Trophoblast cell (in vitro differentiated cells and primary cell): ENCODE results near the gene RBM39.
"Not testable (repeated sequence)": the region's sequence is repeated elsewhere in the genome, so short reads cannot be mapped to it uniquely, and the experiment has no call there.

Experiments used
- DNase-seq, 2 donors: peaks; one replicate each; pipeline ENCODE4 v3.0.0-alpha.2; 2016
- H2AFZ ChIP-seq: 2 replicates; pipeline ENCODE4 v1.6.1; 2013; ENCODE audit warnings: low read length, moderate library complexity, mild to moderate bottlenecking; ENCODE audit not compliant: insufficient read depth, poor library complexity
- H2AK5ac ChIP-seq: 2 replicates; pipeline ENCODE4 v1.6.1; 2013; ENCODE audit warnings: mild to moderate bottlenecking, low read length
- H2BK120ac ChIP-seq: 2 replicates; pipeline ENCODE4 v1.6.1; 2013; ENCODE audit warnings: low read length, mild to moderate bottlenecking, moderate library complexity; ENCODE audit not compliant: insufficient read depth, poor library complexity
- H2BK12ac ChIP-seq: 2 replicates; pipeline ENCODE4 v1.6.1; 2013; ENCODE audit warnings: mild to moderate bottlenecking, low read length, moderate library complexity
- H2BK5ac ChIP-seq: 2 replicates; pipeline ENCODE4 v1.6.1; 2013; ENCODE audit warnings: low read length, low read depth, moderate library complexity, mild to moderate bottlenecking; ENCODE audit not compliant: poor library complexity
- H3K14ac ChIP-seq: 2 replicates; pipeline ENCODE4 v1.6.1; 2013; ENCODE audit warnings: mild to moderate bottlenecking, low read length
- H3K18ac ChIP-seq: 2 replicates; pipeline ENCODE4 v1.6.1; 2013; ENCODE audit warnings: mild to moderate bottlenecking, low read length
- H3K23ac ChIP-seq: 2 replicates; pipeline ENCODE4 v1.6.1; 2013; ENCODE audit warnings: low read length
- H3K27ac ChIP-seq: 2 replicates; pipeline ENCODE4 v1.5.1; 2013; ENCODE audit warnings: low read depth, mild to moderate bottlenecking, inconsistent platforms, low read length, moderate library complexity
- H3K27me3 ChIP-seq: 2 replicates; pipeline ENCODE4 v1.6.1; 2013; ENCODE audit warnings: inconsistent platforms, mild to moderate bottlenecking, low read length, moderate library complexity; ENCODE audit not compliant: insufficient read depth
- H3K36me3 ChIP-seq, 2 experiments: 1 replicate in 1 of 2; 2 replicates in 1 of 2; pipeline ENCODE4 v1.6.1; 2013; ENCODE audit warnings: low read length in 2 of 2, mild to moderate bottlenecking in 2 of 2, moderate library complexity in 1 of 2; ENCODE audit not compliant: insufficient read depth in 2 of 2, control insufficient read depth in 1 of 2
- H3K4ac ChIP-seq: 2 replicates; pipeline ENCODE4 v1.6.1; 2013; ENCODE audit warnings: low read depth, mild to moderate bottlenecking, low read length, moderate library complexity
- H3K4me1 ChIP-seq, 2 experiments: 1 replicate in 1 of 2; 2 replicates in 1 of 2; pipeline ENCODE4 v1.6.1; 2013; ENCODE audit warnings: low read length in 2 of 2, mild to moderate bottlenecking in 2 of 2, moderate library complexity in 1 of 2; ENCODE audit not compliant: insufficient read depth in 2 of 2, control insufficient read depth in 1 of 2
- H3K4me2 ChIP-seq: 2 replicates; pipeline ENCODE4 v1.6.1; 2013; ENCODE audit warnings: inconsistent platforms, mild to moderate bottlenecking, low read length, moderate library complexity
- H3K4me3 ChIP-seq: 2 replicates; pipeline ENCODE4 v1.5.1; 2013; ENCODE audit warnings: mild to moderate bottlenecking, low read depth, low read length, inconsistent platforms
- H3K79me1 ChIP-seq: one replicate; pipeline ENCODE4 v1.6.1; 2013; ENCODE audit warnings: low read length
- H3K79me2 ChIP-seq: 2 replicates; pipeline ENCODE4 v1.6.1; 2013; ENCODE audit warnings: low read length, mild to moderate bottlenecking; ENCODE audit not compliant: control insufficient read depth, insufficient read depth, poor library complexity
- H3K9ac ChIP-seq: 2 replicates; pipeline ENCODE4 v1.6.1; 2013; ENCODE audit warnings: mild to moderate bottlenecking, low read length
- H3K9me3 ChIP-seq: 2 replicates; pipeline ENCODE4 v1.6.1; 2013; ENCODE audit warnings: low read depth, mild to moderate bottlenecking, control low read depth, inconsistent platforms, low read length; ENCODE audit not compliant: insufficient read depth
- H4K12ac ChIP-seq: 2 replicates; pipeline ENCODE4 v1.6.1; 2013; ENCODE audit warnings: low read depth, mild to moderate bottlenecking, low read length, moderate library complexity
- H4K8ac ChIP-seq: 2 replicates; pipeline ENCODE4 v1.6.1; 2013; ENCODE audit warnings: low read depth, mild to moderate bottlenecking, low read length, moderate library complexity
- H4K91ac ChIP-seq: one replicate; pipeline ENCODE4 v1.6.1; 2013; ENCODE audit warnings: low read depth, mild to moderate bottlenecking, low read length, moderate library complexity
- WGBS: extraction: QIAGEN DNeasy Blood & Tissue Kit; methylation state at CpG from one replicate; pipeline ENCODE4 v1.1.7; 2013; ENCODE audit warnings: missing lambda C conversion rate; ENCODE audit not compliant: insufficient read length, insufficient coverage; ENCODE audit errors: extremely low coverage; 5-methylcytosine and 5-hydroxymethylcytosine counted together

Gene RBM39

DNA sequence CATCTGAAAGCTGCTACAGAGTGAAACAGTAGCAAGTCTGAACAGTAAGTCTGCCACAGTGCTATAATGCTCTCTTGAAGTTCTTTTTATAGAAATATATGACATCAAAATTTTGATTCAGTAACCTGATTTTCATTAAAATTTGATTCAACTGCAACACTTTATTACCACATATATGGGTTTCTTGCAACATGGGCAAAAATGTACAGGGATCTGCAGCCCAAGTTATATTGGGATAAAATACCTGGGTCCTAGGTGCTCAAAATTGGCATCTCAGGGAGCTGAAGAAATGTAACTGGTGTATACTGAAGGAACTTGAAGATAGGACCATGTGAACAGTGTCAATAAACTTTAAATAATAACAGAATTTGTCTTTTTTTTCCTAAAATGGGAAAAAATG, 32.0 kb downstream of the RBM39 start:
- no peak for DNase-seq
- Histone ChIP-seq H2BK12ac (no peak overlapping the region), H3K4me2 (no peak overlapping the region), H2BK120ac (no peak overlapping the region), H3K4me1 (no peaks in the 10 kb centered on the region), H2AK5ac (no peak overlapping the region), H3K14ac (no peak overlapping the region), H4K12ac (no peak overlapping the region), H3K79me2 (no peaks in the 10 kb centered on the region), H4K8ac (no peak overlapping the region), H3K27ac (no peak overlapping the region), H3K9me3 (no peaks in the 10 kb centered on the region), H2AFZ (no peak overlapping the region), H3K4me3 (no peak overlapping the region), H3K18ac (no peak overlapping the region), H2BK5ac (no peak overlapping the region), H3K27me3 (no peaks in the 10 kb centered on the region), H3K9ac (no peak overlapping the region), H3K79me1 (no peaks in the 10 kb centered on the region), H3K23ac (no peak overlapping the region), H3K4ac (no peak overlapping the region), H4K91ac (no peak overlapping the region), H3K36me3 (peaks cover 31 to 39% of the 10 kb centered on the region in 2 experiments)

DNA sequence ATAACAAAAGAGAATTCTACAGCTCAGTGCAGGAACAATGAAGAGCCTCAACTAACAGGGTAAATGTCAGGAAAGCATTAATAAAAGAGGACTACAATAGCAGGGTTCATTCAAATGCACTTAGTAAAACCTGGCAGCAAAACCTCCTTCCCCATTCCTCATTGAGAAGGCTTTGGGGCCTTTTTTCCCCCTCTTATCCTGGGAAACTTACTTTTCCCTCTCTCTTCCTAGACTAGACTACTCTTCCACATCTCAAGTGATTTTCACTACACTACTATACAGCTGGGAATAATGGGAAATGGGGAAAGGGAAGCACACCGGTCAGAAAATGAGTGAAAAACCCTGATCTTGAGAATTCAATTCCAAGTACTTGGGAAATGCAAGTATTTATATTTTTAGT, 32.8 kb downstream of the RBM39 start:
- Histone ChIP-seq H2AK5ac (no peak overlapping the region), H4K12ac (no peak overlapping the region), H3K4me1 (no peaks in the 10 kb centered on the region), H3K9me3 (no peaks in the 10 kb centered on the region), H3K9ac (no peak overlapping the region), H2BK5ac (no peak overlapping the region), H3K4me3 (no peak overlapping the region), H3K18ac (no peak overlapping the region), H3K4me2 (no peak overlapping the region), H2AFZ (no peak overlapping the region), H3K79me1 (no peaks in the 10 kb centered on the region), H3K27me3 (no peaks in the 10 kb centered on the region), H3K79me2 (no peaks in the 10 kb centered on the region), H3K36me3 (peaks cover 29 to 39% of the 10 kb centered on the region in 2 experiments), H3K14ac (no peak overlapping the region), H3K23ac (no peak overlapping the region), H3K27ac (no peak overlapping the region), H4K91ac (no peak overlapping the region), H2BK12ac (no peak overlapping the region), H4K8ac (no peak overlapping the region), H3K4ac (no peak overlapping the region), H2BK120ac (no peak overlapping the region)
- DNase-seq, result no peak
- WGBS, result no CpG with 5 or more reads among the region's 1 CpG

DNA sequence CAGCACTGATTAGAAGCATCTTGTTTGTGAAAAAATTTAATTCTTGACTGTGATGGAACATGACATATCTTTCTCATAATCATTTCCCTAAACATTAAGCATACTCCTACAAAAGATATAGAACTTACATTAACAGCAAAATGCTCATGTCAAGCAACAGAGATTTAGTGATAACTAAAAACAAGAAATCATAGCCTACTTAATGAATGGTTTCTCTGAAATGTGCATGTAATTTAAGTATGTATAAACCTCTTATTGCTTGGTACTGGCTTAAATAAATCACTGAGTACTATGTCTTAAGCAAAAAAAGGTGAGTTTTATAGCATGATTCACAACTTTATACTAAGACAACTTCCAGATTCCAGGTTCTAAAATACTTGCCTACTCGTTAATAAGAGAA, 33.6 kb downstream of the RBM39 start:
- Histone ChIP-seq H3K27me3 (no peaks in the 10 kb centered on the region), H3K23ac (no peak overlapping the region), H3K4me1 (no peaks in the 10 kb centered on the region), H3K79me1 (no peaks in the 10 kb centered on the region), H3K27ac (no peak overlapping the region), H4K91ac (no peak overlapping the region), H3K14ac (no peak overlapping the region), H3K9ac (no peak overlapping the region), H3K18ac (no peak overlapping the region), H2AFZ (no peak overlapping the region), H3K9me3 (no peaks in the 10 kb centered on the region), H4K12ac (no peak overlapping the region), H2BK120ac (no peak overlapping the region), H3K36me3 (peaks cover 27 to 33% of the 10 kb centered on the region in 2 experiments), H4K8ac (no peak overlapping the region), H3K4ac (no peak overlapping the region), H3K79me2 (no peaks in the 10 kb centered on the region), H2BK12ac (no peak overlapping the region), H3K4me2 (no peak overlapping the region), H3K4me3 (no peak overlapping the region), H2AK5ac (no peak overlapping the region), H2BK5ac (no peak overlapping the region)
- DNase-seq, result no peak
- no CpG with 5 or more reads among the region's 1 CpG for WGBS

- not testable (repeated sequence) for H3K4me2 ChIP-seq, H3K4me3 ChIP-seq, H2AK5ac ChIP-seq, H3K9ac ChIP-seq, H3K18ac ChIP-seq, H4K91ac ChIP-seq, H2BK12ac ChIP-seq, H3K4me1 ChIP-seq, H3K79me1 ChIP-seq, H3K23ac ChIP-seq, DNase-seq, H3K4ac ChIP-seq, H3K9me3 ChIP-seq, H3K14ac ChIP-seq, H2BK120ac ChIP-seq, H3K79me2 ChIP-seq, H3K27ac ChIP-seq, H4K12ac ChIP-seq, H2AFZ ChIP-seq, H3K27me3 ChIP-seq, H4K8ac ChIP-seq, H2BK5ac ChIP-seq
- peaks cover 16 to 27% of the 10 kb centered on the region in 2 experiments for H3K36me3 ChIP-seq
- WGBS, result no CpG with 5 or more reads among the region's 17 CpGs
Observed at GRCh38 chr20:35706591-35707529, 35.2 kb downstream of the RBM39 start.
